Vagina (tissue), 2 donors: Measurements from ENCODE around the gene ARHGEF16.

Experiments
- POLR2A ChIP-seq, 2 donors: fragments of 450-650 bp; IDR thresholded peaks; one replicate each; pipeline ENCODE4 v1.6.1; 2017; ENCODE audit warnings: antibody characterized with exemption in 2 of 2, mild to moderate bottlenecking in 2 of 2, moderate library complexity in 2 of 2
- POLR2AphosphoS5 ChIP-seq, 2 donors: sonication (generic); formaldehyde crosslinking; IDR thresholded peaks; one replicate each; pipeline ENCODE4 v1.9.0; 2017; ENCODE audit warnings: antibody characterized with exemption in 2 of 2, mild to moderate bottlenecking in 2 of 2, low read depth in 1 of 2; ENCODE audit not compliant: insufficient read depth in 1 of 2
- TF ChIP-seq, protein P1 (sequence below), 3 experiments: fragments of 450-650 bp in 2 of 3; fragments of 200-600 bp in 1 of 3; sonication (generic) in 1 of 3; IDR thresholded peaks; one replicate each; pipeline ENCODE4 v1.5.1; 2017 to 2019; ENCODE audit warnings: antibody characterized with exemption in 3 of 3, mild to moderate bottlenecking in 2 of 3, moderate library complexity in 2 of 3

DNA sequence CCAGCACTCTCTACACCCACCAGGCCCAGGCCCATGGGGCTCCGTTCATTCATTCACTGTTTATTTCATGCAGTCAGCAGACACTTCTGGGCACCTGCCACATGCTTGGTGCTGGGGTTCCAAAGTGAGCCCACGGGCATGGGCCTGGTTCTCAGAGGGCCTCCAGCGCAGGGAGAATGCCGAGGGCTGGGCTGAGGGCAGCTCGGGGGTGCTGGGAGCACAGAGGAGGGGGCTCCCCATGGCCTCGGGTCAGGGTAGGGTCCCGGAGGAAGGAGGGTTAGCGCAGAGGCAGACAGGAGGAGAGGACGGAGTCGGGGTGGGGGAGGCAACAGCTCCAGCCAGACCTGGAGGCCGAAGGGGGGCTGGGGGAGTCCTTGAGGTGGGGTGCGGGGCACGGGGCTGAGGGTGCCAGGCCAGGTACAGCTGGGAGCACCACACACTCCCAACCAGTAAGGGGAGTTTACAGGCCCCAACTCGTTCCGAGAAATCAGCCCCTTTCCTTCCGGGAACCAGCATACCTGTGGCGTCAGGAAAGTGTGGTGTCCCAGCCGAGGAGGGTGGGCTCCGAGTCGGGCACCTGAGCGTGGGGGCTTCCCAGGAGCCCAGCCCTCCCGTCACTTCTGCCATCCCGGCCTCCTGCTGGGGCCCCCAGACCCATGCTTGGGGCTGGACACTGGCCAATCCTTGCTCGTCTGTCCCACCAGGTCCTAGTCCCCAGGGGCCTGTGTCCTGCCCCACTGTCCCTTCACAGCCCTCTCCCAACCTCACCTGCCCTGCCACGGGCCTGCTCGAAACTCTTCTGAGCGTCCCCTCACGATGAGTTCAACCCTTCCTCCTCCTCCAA, 10.8 kb downstream of the ARHGEF16 start:
- no peak for TF ChIP-seq POLR2AphosphoS5 (IDR thresholded peaks at IDR 0.05; ENCODE audit: insufficient read depth in 1 of 2, low read depth in 1 of 2)
- TF ChIP-seq, protein P1, sequence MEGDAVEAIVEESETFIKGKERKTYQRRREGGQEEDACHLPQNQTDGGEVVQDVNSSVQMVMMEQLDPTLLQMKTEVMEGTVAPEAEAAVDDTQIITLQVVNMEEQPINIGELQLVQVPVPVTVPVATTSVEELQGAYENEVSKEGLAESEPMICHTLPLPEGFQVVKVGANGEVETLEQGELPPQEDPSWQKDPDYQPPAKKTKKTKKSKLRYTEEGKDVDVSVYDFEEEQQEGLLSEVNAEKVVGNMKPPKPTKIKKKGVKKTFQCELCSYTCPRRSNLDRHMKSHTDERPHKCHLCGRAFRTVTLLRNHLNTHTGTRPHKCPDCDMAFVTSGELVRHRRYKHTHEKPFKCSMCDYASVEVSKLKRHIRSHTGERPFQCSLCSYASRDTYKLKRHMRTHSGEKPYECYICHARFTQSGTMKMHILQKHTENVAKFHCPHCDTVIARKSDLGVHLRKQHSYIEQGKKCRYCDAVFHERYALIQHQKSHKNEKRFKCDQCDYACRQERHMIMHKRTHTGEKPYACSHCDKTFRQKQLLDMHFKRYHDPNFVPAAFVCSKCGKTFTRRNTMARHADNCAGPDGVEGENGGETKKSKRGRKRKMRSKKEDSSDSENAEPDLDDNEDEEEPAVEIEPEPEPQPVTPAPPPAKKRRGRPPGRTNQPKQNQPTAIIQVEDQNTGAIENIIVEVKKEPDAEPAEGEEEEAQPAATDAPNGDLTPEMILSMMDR (IDR thresholded peaks at IDR 0.05), result no peak
- TF ChIP-seq POLR2A (IDR thresholded peaks at IDR 0.05), result no peak
